Ectodermal cell (in vitro differentiated cells): ENCODE results near the gene NTM.

Experiments
- H3K27ac ChIP-seq: 2 replicates; pipeline ENCODE4 v1.7.0; 2013; ENCODE audit warnings: mild to moderate bottlenecking, low read depth, low read length; ENCODE audit not compliant: insufficient read depth, poor library complexity, severe bottlenecking
- H3K27me3 ChIP-seq: 2 replicates; pipeline ENCODE4 v1.7.0; 2013; ENCODE audit warnings: mild to moderate bottlenecking, low read length; ENCODE audit not compliant: insufficient read depth, control insufficient read depth, poor library complexity, severe bottlenecking
- H3K36me3 ChIP-seq: one replicate; pipeline ENCODE4 v1.7.0; 2013; ENCODE audit warnings: low read length; ENCODE audit not compliant: control insufficient read depth, insufficient read depth
- H3K4me1 ChIP-seq: one replicate; pipeline ENCODE4 v1.7.0; 2013; ENCODE audit warnings: low read length; ENCODE audit not compliant: control insufficient read depth, insufficient read depth
- H3K4me3 ChIP-seq: 2 replicates; pipeline ENCODE4 v1.7.0; 2013; ENCODE audit warnings: low read depth, low read length, control low read depth; ENCODE audit not compliant: insufficient read depth
- H3K9me3 ChIP-seq: 2 replicates; pipeline ENCODE4 v1.7.0; 2013; ENCODE audit warnings: mild to moderate bottlenecking, low read length, moderate library complexity; ENCODE audit not compliant: control insufficient read depth
- WGBS, 2 experiments: methylation state at CpG; one replicate each; pipeline ENCODE4 v1.1.7; 2013; ENCODE audit warnings: missing lambda C conversion rate in 2 of 2; 5-methylcytosine and 5-hydroxymethylcytosine counted together

Gene NTM

GRCh38 chr11:131561501-131561900 lies 191.1 kb downstream of the NTM start:
- 63 to 65% methylated on average over 4 of the region's 4 CpGs for WGBS, 2 experiments
- H3K27me3 ChIP-seq: no peaks in the 10 kb centered on the region
- no peaks in the 10 kb centered on the region for H3K4me1 ChIP-seq
- no peak overlapping the region for H3K27ac ChIP-seq
- no peak overlapping the region for H3K4me3 ChIP-seq
- H3K9me3 ChIP-seq: no peaks in the 10 kb centered on the region
- no peaks in the 10 kb centered on the region for H3K36me3 ChIP-seq

- Histone ChIP-seq H3K9me3 (no peaks in the 10 kb centered on the region), H3K4me3 (no peak overlapping the region), H3K27ac (no peak overlapping the region), H3K4me1 (no peaks in the 10 kb centered on the region), H3K36me3 (no peaks in the 10 kb centered on the region), H3K27me3 (no peaks in the 10 kb centered on the region)
- 90 to 91% methylated on average over 5 of the region's 5 CpGs for WGBS, 2 experiments
Observed at GRCh38 chr11:131561972-131562371, 191.6 kb downstream of the NTM start.

GRCh38 chr11:131568318-131568717 lies 197.9 kb downstream of the NTM start:
- Histone ChIP-seq H3K9me3 (no peaks in the 10 kb centered on the region), H3K4me1 (peaks cover 8% of the 10 kb centered on the region), H3K27me3 (no peaks in the 10 kb centered on the region), H3K27ac (no peak overlapping the region), H3K4me3 (no peak overlapping the region), H3K36me3 (no peaks in the 10 kb centered on the region)
- WGBS, 2 experiments: 88 to 100% methylated on average over 1 of the region's 1 CpG

- no peak overlapping the region for H3K27ac ChIP-seq
- no peak overlapping the region for H3K4me3 ChIP-seq
- H3K36me3 ChIP-seq: no peaks in the 10 kb centered on the region
- 56 to 64% methylated on average over 4 of the region's 4 CpGs for WGBS, 2 experiments
- H3K9me3 ChIP-seq: no peaks in the 10 kb centered on the region
- H3K4me1 ChIP-seq: peaks cover 8% of the 10 kb centered on the region
- no peaks in the 10 kb centered on the region for H3K27me3 ChIP-seq
Observed at GRCh38 chr11:131571571-131571970, 201.2 kb downstream of the NTM start.

- H3K27me3 ChIP-seq: no peaks in the 10 kb centered on the region
- no peak overlapping the region for H3K27ac ChIP-seq
- no peak overlapping the region for H3K4me3 ChIP-seq
- no peaks in the 10 kb centered on the region for H3K36me3 ChIP-seq
- 94 to 95% methylated on average over 7 of the region's 7 CpGs for WGBS, 2 experiments
- no peaks in the 10 kb centered on the region for H3K9me3 ChIP-seq
- H3K4me1 ChIP-seq: peaks cover 8% of the 10 kb centered on the region
Observed at GRCh38 chr11:131572423-131572822, 202.0 kb downstream of the NTM start.

- WGBS, 2 experiments: 61 to 63% methylated on average over 7 of the region's 7 CpGs
Observed at GRCh38 chr11:131579932-131580387, 209.5 kb downstream of the NTM start.

GRCh38 chr11:131580476-131580875 lies 210.1 kb downstream of the NTM start:
- Histone ChIP-seq H3K27me3 (no peaks in the 10 kb centered on the region), H3K4me3 (no peak overlapping the region), H3K36me3 (no peaks in the 10 kb centered on the region), H3K9me3 (no peaks in the 10 kb centered on the region), H3K27ac (no peak overlapping the region), H3K4me1 (peaks cover 13% of the 10 kb centered on the region)
- 94 to 95% methylated on average over 4 of the region's 4 CpGs for WGBS, 2 experiments

More at GRCh38 chr11:131579932-131580387, 209.5 kb downstream of the NTM start:
- no peak overlapping the region for H3K27ac ChIP-seq
- H3K4me3 ChIP-seq: no peak overlapping the region
- H3K4me1 ChIP-seq: peaks cover 10% of the 10 kb centered on the region
- no peaks in the 10 kb centered on the region for H3K9me3 ChIP-seq
- no peaks in the 10 kb centered on the region for H3K36me3 ChIP-seq
- no peaks in the 10 kb centered on the region for H3K27me3 ChIP-seq

GRCh38 chr11:131581046-131581445 lies 210.6 kb downstream of the NTM start:
- H3K27me3 ChIP-seq: no peaks in the 10 kb centered on the region
- H3K9me3 ChIP-seq: no peaks in the 10 kb centered on the region
- H3K27ac ChIP-seq: no peak overlapping the region
- 88 to 90% methylated on average over 6 of the region's 6 CpGs for WGBS, 2 experiments
- H3K36me3 ChIP-seq: no peaks in the 10 kb centered on the region
- H3K4me1 ChIP-seq: peaks cover 13% of the 10 kb centered on the region
- no peak overlapping the region for H3K4me3 ChIP-seq

- 80 to 81% methylated on average over 10 to 12 of the region's 12 CpGs for WGBS, 2 experiments
- H3K36me3 ChIP-seq: no peaks in the 10 kb centered on the region
- no peak overlapping the region for H3K27ac ChIP-seq
- H3K4me1 ChIP-seq: peaks cover 13% of the 10 kb centered on the region
- no peak overlapping the region for H3K4me3 ChIP-seq
- H3K9me3 ChIP-seq: no peaks in the 10 kb centered on the region
- H3K27me3 ChIP-seq: no peaks in the 10 kb centered on the region
Observed at GRCh38 chr11:131582021-131582525, 211.7 kb downstream of the NTM start.

GRCh38 chr11:131583421-131583820 lies 213.0 kb downstream of the NTM start:
- H3K36me3 ChIP-seq: no peaks in the 10 kb centered on the region
- WGBS, 2 experiments: 94 to 96% methylated on average over 5 of the region's 5 CpGs
- H3K9me3 ChIP-seq: no peaks in the 10 kb centered on the region
- H3K27me3 ChIP-seq: no peaks in the 10 kb centered on the region
- H3K27ac ChIP-seq: no peak overlapping the region
- H3K4me3 ChIP-seq: no peak overlapping the region
- peaks cover 13% of the 10 kb centered on the region for H3K4me1 ChIP-seq

- no peaks in the 10 kb centered on the region for H3K27me3 ChIP-seq
- no peak overlapping the region for H3K27ac ChIP-seq
- H3K4me3 ChIP-seq: no peak overlapping the region
- WGBS, 2 experiments: 82 to 83% methylated on average over 6 of the region's 6 CpGs
- no peaks in the 10 kb centered on the region for H3K36me3 ChIP-seq
- H3K4me1 ChIP-seq: peaks cover 13% of the 10 kb centered on the region
- no peaks in the 10 kb centered on the region for H3K9me3 ChIP-seq
Observed at GRCh38 chr11:131583938-131584337, 213.5 kb downstream of the NTM start.
